HG03159 (cell line): Measurements from ENCODE around the gene UBR4.

Experiments
- ATAC-seq: cut with Tn5 transposase; IDR thresholded peaks from one replicate; pipeline ENCODE4 v1.9.1; 2021; ENCODE audit warnings: mild to moderate bottlenecking, moderate library complexity; ENCODE audit not compliant: unreplicated experiment

The UBR4 gene

GRCh38 chr1:19038732-19039131 is 171.3 kb downstream of the UBR4 start:
- ATAC-seq, result no peak

- ATAC-seq, result no peak
These were observed 172.0 kb downstream of the UBR4 start for GRCh38 chr1:19038096-19038495.

GRCh38 chr1:19037659-19038058 is 172.4 kb downstream of the UBR4 start:
- no peak for ATAC-seq

GRCh38 chr1:19036813-19037605 is 173.1 kb downstream of the UBR4 start:
- no peak for ATAC-seq

GRCh38 chr1:19036041-19036812 is 173.8 kb downstream of the UBR4 start:
- ATAC-seq, result no peak

GRCh38 chr1:19035377-19036040 is 174.6 kb downstream of the UBR4 start:
- no peak for ATAC-seq

GRCh38 chr1:19034721-19035120 is 175.3 kb downstream of the UBR4 start:
- ATAC-seq, result no peak

GRCh38 chr1:19033926-19034680 is 176.0 kb downstream of the UBR4 start:
- no peak for ATAC-seq

GRCh38 chr1:19033515-19033839 is 176.6 kb downstream of the UBR4 start:
- ATAC-seq, result no peak

GRCh38 chr1:19032701-19033514 is 177.2 kb downstream of the UBR4 start:
- ATAC-seq, result no peak

- no peak for ATAC-seq
These were observed 177.7 kb downstream of the UBR4 start for GRCh38 chr1:19032413-19032695.

- ATAC-seq, result no peak
These were observed 180.6 kb downstream of the UBR4 start for GRCh38 chr1:19029191-19030085.

- no peak for ATAC-seq
These were observed 181.4 kb downstream of the UBR4 start for GRCh38 chr1:19028546-19029129.

- ATAC-seq, result no peak
These were observed 182.0 kb downstream of the UBR4 start for GRCh38 chr1:19028110-19028509.
